B cell (primary cell): Measurements from ENCODE around the gene DOK7. TPM values are rescaled to one million over a fixed set of nuclear protein-coding genes. Genes with fewer than 3 reads are reported as not detected.

ENCODE experiments used
- ATAC-seq: fragments of 200-7000 bp; cut with Tn5 transposase; one replicate; pipeline ENCODE4 v1.10.0; 2021; ENCODE audit warnings: low read depth, mild to moderate bottlenecking, moderate number of reproducible peaks, moderate library complexity
- CTCF ChIA-PET: fragments of 350-600 bp; sonication (Branson Sonifier 250); formaldehyde crosslinking; loops from one replicate; lab custom pipeline; 2021; ENCODE audit warnings: antibody characterized with exemption, inconsistent platforms; lab: Charles Lee
- POLR2A ChIA-PET: fragments of 350-600 bp; sonication (Branson Sonifier 250); formaldehyde crosslinking; loops from one replicate; lab custom pipeline; 2021; ENCODE audit warnings: antibody characterized with exemption; lab: Charles Lee
- DNase-seq: peaks from one replicate; pipeline ENCODE4 v3.0.0; 2013
- H2AFZ ChIP-seq: 2 replicates; pipeline ENCODE4 v1.6.1; 2012; ENCODE audit warnings: mild to moderate bottlenecking, low read depth, low read length; ENCODE audit not compliant: insufficient read depth, poor library complexity, severe bottlenecking
- H3K27ac ChIP-seq, 2 donors: 1 replicate in 1 of 2; 2 replicates in 1 of 2; pipeline ENCODE4 v1.5.1; 2012 to 2013; ENCODE audit warnings: low read length in 2 of 2, mild to moderate bottlenecking in 2 of 2, moderate library complexity in 1 of 2
- H3K27me3 ChIP-seq, 4 experiments: fragments of 200-600 bp in 1 of 4; sonication (generic) in 1 of 4; replicated peaks in 1 of 4; 1 replicate in 2 of 4; 2 replicates in 2 of 4; pipeline versions ENCODE4 v1.6.1 to v1.7.0; 2013 to 2016; ENCODE audit warnings: low read length in 3 of 4, mild to moderate bottlenecking in 2 of 4, mixed read lengths in 1 of 4, moderate library complexity in 1 of 4; ENCODE audit not compliant: insufficient read depth in 4 of 4, control insufficient read depth in 3 of 4; ENCODE audit errors: control extremely low read depth in 1 of 4
- H3K36me3 ChIP-seq, 2 experiments: replicated peaks in 1 of 2; 1 replicate in 1 of 2; 2 replicates in 1 of 2; pipeline versions ENCODE4 v1.6.1 to v1.7.1; 2013; ENCODE audit warnings: low read length in 1 of 2; ENCODE audit not compliant: insufficient read depth in 2 of 2, control insufficient read depth in 1 of 2; ENCODE audit errors: control extremely low read depth in 1 of 2, extremely low read depth in 1 of 2
- H3K4me1 ChIP-seq, 2 donors: fragments of 200-600 bp in 1 of 2; sonication (generic) in 1 of 2; 1 replicate in 1 of 2; 2 replicates in 1 of 2; pipeline versions ENCODE4 v1.5.1 to v1.6.1; 2013 to 2017; ENCODE audit warnings: low read length in 2 of 2; ENCODE audit not compliant: control insufficient read depth in 2 of 2, insufficient read depth in 2 of 2
- H3K4me2 ChIP-seq: replicated peaks from 2 replicates; pipeline ENCODE3; 2012; ENCODE audit warnings: mild to moderate bottlenecking, low read depth, low read length; ENCODE audit not compliant: poor library complexity, severe bottlenecking
- H3K4me3 ChIP-seq, 5 experiments: fragments of 200-600 bp in 1 of 5; sonication (generic) in 1 of 5; 1 replicate in 3 of 5; 2 replicates in 2 of 5; pipeline versions ENCODE4 v1.5.1 to v1.7.0; 2011 to 2016; ENCODE audit warnings: low read length in 4 of 5, mild to moderate bottlenecking in 4 of 5, low read depth in 2 of 5, control low read depth in 1 of 5, moderate library complexity in 1 of 5; ENCODE audit not compliant: insufficient read depth in 1 of 5; ENCODE audit errors: control extremely low read depth in 1 of 5, extremely low read depth in 1 of 5
- H3K79me2 ChIP-seq: fragments of 200-600 bp; sonication (generic); one replicate; pipeline ENCODE4 v1.6.0; 2016; ENCODE audit warnings: low read length; ENCODE audit not compliant: control insufficient read depth, insufficient read depth
- H3K9ac ChIP-seq: fragments of 200-600 bp; sonication (generic); 2 replicates; pipeline ENCODE4 v1.6.1; 2017; ENCODE audit warnings: mild to moderate bottlenecking, low read length, moderate library complexity
- H3K9me3 ChIP-seq, 3 donors: one replicate each; pipeline versions ENCODE4 v1.6.1 to v1.7.1; 2013; ENCODE audit warnings: low read length in 2 of 3; ENCODE audit not compliant: control insufficient read depth in 2 of 3, insufficient read depth in 1 of 3; ENCODE audit errors: control extremely low read depth in 1 of 3
- H4K20me1 ChIP-seq: 2 replicates; pipeline ENCODE4 v1.6.0; 2012; ENCODE audit warnings: mild to moderate bottlenecking, low read length; ENCODE audit not compliant: insufficient read depth, control insufficient read depth, poor library complexity, severe bottlenecking
- H3K27ac Mint-ChIP-seq: one replicate; pipeline ENCODE4 v1.8.0; 2021; ENCODE audit warnings: mixed read lengths
- H3K27me3 Mint-ChIP-seq: one replicate; pipeline ENCODE4 v1.8.0; 2021; ENCODE audit warnings: mixed read lengths
- H3K4me1 Mint-ChIP-seq: one replicate; pipeline ENCODE4 v1.8.0; 2021; ENCODE audit warnings: mixed read lengths
- H3K4me3 Mint-ChIP-seq: one replicate; pipeline ENCODE4 v1.8.0; 2021; ENCODE audit warnings: mixed read lengths
- H3K9me3 Mint-ChIP-seq: one replicate; pipeline ENCODE4 v1.8.0; 2022; ENCODE audit warnings: mixed read lengths; ENCODE audit not compliant: insufficient read depth
- CTCF ChIP-seq: fragments of 200-600 bp; IDR thresholded peaks from one replicate; pipeline ENCODE4 v1.8.0; 2022; ENCODE audit warnings: antibody characterized with exemption, mild to moderate bottlenecking
- EZH2 ChIP-seq: IDR thresholded peaks from 2 replicates; pipeline ENCODE4 v1.6.1; 2012; ENCODE audit warnings: borderline replicate concordance, low read depth, mild to moderate bottlenecking, moderate library complexity, low read length; ENCODE audit not compliant: insufficient read depth, poor library complexity, severe bottlenecking
- WGBS: methylation state at CpG from one replicate; pipeline ENCODE4 v1.1.5; 2013; ENCODE audit warnings: missing lambda C conversion rate; ENCODE audit not compliant: insufficient coverage; 5-methylcytosine and 5-hydroxymethylcytosine counted together
- intact Hi-C: fragments of 100-400 bp; cut with micrococcal nuclease; formaldehyde crosslinking; loops from one replicate; pipeline ENCODE4 v1.10.0; 2022
- polyA plus RNA-seq: library from polyadenylated mRNA; depleted of rRNA; stranded (reverse); fragments of >200 nt; gene quantifications from 2 replicates; pipeline ENCODE4 v1.2.3, GENCODE V29; 2012
- total RNA-seq, 2 donors: library from RNA; stranded (reverse); fragments of 120-200 nt in 1 of 2; gene quantifications; 1 replicate in 1 of 2; 2 replicates in 1 of 2; pipeline versions ENCODE4 v1.2.3 to v1.2.4, GENCODE V29; 2013 to 2022

DOK7 gene
- total and polyA plus RNA-seq, 2 donors (not counting 1 experiment from before 2014, with no cell fraction given), result 24.1 to 24.8 TPM

- Histone ChIP-seq H3K4me3 (no peak overlapping the region), H3K9me3 (no peaks in the 10 kb centered on the region), H3K79me2 (peaks cover 100% of the 10 kb centered on the region), H3K27me3 (no peaks in the 10 kb centered on the region), H3K27ac (no peak overlapping the region), H2AFZ (no peak overlapping the region), H3K4me1 (peaks cover 29 to 46% of the 10 kb centered on the region in 2 donors), H3K9ac (no peak overlapping the region), H4K20me1 (peaks cover 88% of the 10 kb centered on the region), H3K4me2 (no peak overlapping the region), H3K36me3 (peaks cover 0 to 48% of the 10 kb centered on the region in 2 experiments)
- TF ChIP-seq CTCF (no peak), EZH2 (no peak)
- no peaks in the 10 kb centered on the region for H3K9me3 Mint-ChIP-seq
- H3K4me1 Mint-ChIP-seq, result peaks cover 38% of the 10 kb centered on the region
- no peak overlapping the region for H3K27ac Mint-ChIP-seq
- WGBS, result 90% methylated on average over 26 of the region's 27 CpGs
- intact Hi-C loops, result no loop called here
- H3K27me3 Mint-ChIP-seq, result no peaks in the 10 kb centered on the region
- DNase-seq (peak; percentile 9), ATAC-seq (no peak)
- no peak overlapping the region for H3K4me3 Mint-ChIP-seq
- POLR2A ChIA-PET, result interaction anchor here (0.5 kb wide), 1 partner anchor 24 kb away, joined by 9 read pairs; no protein-coding TSS in a partner anchor
- CTCF ChIA-PET, result no interaction called here
These were observed 65.1 kb downstream of the DOK7 start for GRCh38 chr4:3527914-3528876.

- ATAC-seq, result no peak
- Mint-ChIP-seq H3K4me3 (peak overlapping the region; percentile 100), H3K27me3 (no peaks in the 10 kb centered on the region), H3K9me3 (no peaks in the 10 kb centered on the region), H3K4me1 (peaks cover 43% of the 10 kb centered on the region), H3K27ac (peak overlapping the region; percentile 20)
- H3K9me3 ChIP-seq, result no peaks in the 10 kb centered on the region
- 67% methylated on average over 12 of the region's 12 CpGs for WGBS
- H2AFZ ChIP-seq, result no peak overlapping the region
- H3K27me3 ChIP-seq, result no peaks in the 10 kb centered on the region
- peaks cover 29 to 46% of the 10 kb centered on the region in 2 donors for H3K4me1 ChIP-seq
- peaks cover 0 to 36% of the 10 kb centered on the region in 2 experiments for H3K36me3 ChIP-seq
- H3K9ac ChIP-seq, result no peak overlapping the region
- H4K20me1 ChIP-seq, result peaks cover 76% of the 10 kb centered on the region
- peaks cover 97% of the 10 kb centered on the region for H3K79me2 ChIP-seq
- H3K4me3 ChIP-seq, result no peak overlapping the region
- no peak for TF ChIP-seq CTCF
- no peak for TF ChIP-seq EZH2
- ChIA-PET CTCF (no interaction called here), POLR2A (no interaction called here)
- intact Hi-C loops, result no loop called here
- peak overlapping the region; percentile 4 for H3K4me2 ChIP-seq
- DNase-seq, result peak; percentile 49
- H3K27ac ChIP-seq, result no peak overlapping the region
These were observed 66.3 kb downstream of the DOK7 start for GRCh38 chr4:3529363-3529762.
